Thoracic aorta (tissue), 2 donors: ENCODE measurements around the gene IGF1R. TPM values are rescaled to one million over a fixed set of nuclear protein-coding genes. Genes with fewer than 3 reads are reported as not detected.

Experiments
- ATAC-seq: fragments of 150-250 bp; one replicate; pipeline ENCODE4 v1.8.0; 2017; ENCODE audit warnings: low read depth; ENCODE audit not compliant: insufficient number of reproducible peaks, low FRiP score
- DNase-seq: peaks from one replicate; pipeline ENCODE4 v3.0.0-alpha.2; 2020; ENCODE audit warnings: low spot score
- H3K27ac ChIP-seq, 2 donors: fragments of 200-600 bp; sonication (generic); 1 replicate in 1 of 2; 2 replicates in 1 of 2; pipeline ENCODE4 v1.5.1; 2016; ENCODE audit warnings: mild to moderate bottlenecking in 2 of 2, moderate library complexity in 2 of 2
- H3K27me3 ChIP-seq: fragments of 200-600 bp; sonication (generic); replicated peaks from 2 replicates; pipeline ENCODE4 v1.6.0; 2016; ENCODE audit warnings: mild to moderate bottlenecking; ENCODE audit not compliant: insufficient read depth
- H3K36me3 ChIP-seq: fragments of 200-600 bp; sonication (generic); one replicate; pipeline ENCODE4 v1.5.1; 2016
- H3K4me1 ChIP-seq, 2 donors: fragments of 200-600 bp; sonication (generic); 1 replicate in 1 of 2; 2 replicates in 1 of 2; pipeline versions ENCODE4 v1.5.1 to v1.6.0; 2016; ENCODE audit warnings: low read depth in 2 of 2, mild to moderate bottlenecking in 1 of 2; ENCODE audit not compliant: control insufficient read depth in 1 of 2
- H3K4me3 ChIP-seq: fragments of 200-600 bp; sonication (generic); 2 replicates; pipeline ENCODE4 v1.5.1; 2016; ENCODE audit warnings: mild to moderate bottlenecking
- H3K9me3 ChIP-seq: fragments of 200-600 bp; sonication (generic); 2 replicates; pipeline ENCODE4 v1.5.1; 2016
- CTCF ChIP-seq: fragments of 200-600 bp; sonication (generic); IDR thresholded peaks from one replicate; pipeline ENCODE4 v1.5.1; 2019; ENCODE audit warnings: antibody characterized with exemption
- total RNA-seq, 2 donors: library from RNA; depleted of rRNA; stranded (reverse); fragments of >200 nt; gene quantifications; one replicate each; pipeline versions ENCODE4 v1.1.0 to v1.2.3, GENCODE V29; 2016

IGF1R gene
- total RNA-seq, 2 donors from 2014 or later, result 127 to 159 TPM

DNA sequence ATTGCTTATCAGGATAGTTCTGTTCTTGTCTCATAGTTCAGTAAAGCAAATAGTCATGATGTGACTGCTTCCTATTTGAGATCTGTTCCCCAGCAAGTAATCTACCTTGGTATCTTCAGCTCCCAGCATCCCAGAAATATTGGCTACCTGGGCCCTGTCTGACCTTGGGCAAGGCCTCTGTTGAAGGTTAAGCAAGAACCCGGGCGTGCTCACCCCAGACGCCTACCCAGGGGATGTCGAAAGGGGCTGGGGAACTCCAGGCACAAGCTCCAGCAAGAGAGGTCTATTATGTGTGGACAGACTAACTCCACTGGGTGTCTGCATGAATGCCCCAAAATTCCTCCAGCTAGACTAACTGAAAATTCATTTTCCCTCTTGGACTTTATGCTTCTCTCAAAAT is 37.3 kb upstream of the IGF1R start:
- H3K4me1 ChIP-seq, result no peaks in the 10 kb centered on the region
- no peaks in the 10 kb centered on the region for H3K36me3 ChIP-seq
- ATAC-seq (no peak), DNase-seq (no peak)
- H3K27ac ChIP-seq, result no peak overlapping the region
- TF ChIP-seq CTCF, result no peak
- H3K9me3 ChIP-seq, result no peaks in the 10 kb centered on the region
- H3K4me3 ChIP-seq, result no peak overlapping the region
- no peaks in the 10 kb centered on the region for H3K27me3 ChIP-seq

- H3K27ac ChIP-seq, result no peak overlapping the region
- no peaks in the 10 kb centered on the region for H3K9me3 ChIP-seq
- no peak for TF ChIP-seq CTCF
- no peaks in the 10 kb centered on the region for H3K27me3 ChIP-seq
- ATAC-seq, result no peak
- no peaks in the 10 kb centered on the region for H3K4me1 ChIP-seq
- H3K4me3 ChIP-seq, result no peak overlapping the region
- H3K36me3 ChIP-seq, result no peaks in the 10 kb centered on the region
- DNase-seq, result no peak
Measured at GRCh38 chr15:98611808-98612207, 36.5 kb upstream of the IGF1R start.

- Histone ChIP-seq H3K36me3 (no peaks in the 10 kb centered on the region), H3K4me3 (no peak overlapping the region), H3K9me3 (no peaks in the 10 kb centered on the region), H3K27me3 (no peaks in the 10 kb centered on the region), H3K4me1 (no peaks in the 10 kb centered on the region), H3K27ac (no peak overlapping the region)
- TF ChIP-seq CTCF, result no peak
- DNase-seq (no peak), ATAC-seq (no peak)
Measured at GRCh38 chr15:98612490-98613110, 35.7 kb upstream of the IGF1R start.

- no peak for DNase-seq
- no peaks in the 10 kb centered on the region for H3K9me3 ChIP-seq
- H3K4me1 ChIP-seq, result no peaks in the 10 kb centered on the region
- peaks cover 4% of the 10 kb centered on the region for H3K27me3 ChIP-seq
- no peak overlapping the region for H3K27ac ChIP-seq
- no peak for TF ChIP-seq CTCF
- no peak overlapping the region for H3K4me3 ChIP-seq
- no peaks in the 10 kb centered on the region for H3K36me3 ChIP-seq
- ATAC-seq, result no peak
Measured at GRCh38 chr15:98614681-98615080, 33.7 kb upstream of the IGF1R start.

DNA sequence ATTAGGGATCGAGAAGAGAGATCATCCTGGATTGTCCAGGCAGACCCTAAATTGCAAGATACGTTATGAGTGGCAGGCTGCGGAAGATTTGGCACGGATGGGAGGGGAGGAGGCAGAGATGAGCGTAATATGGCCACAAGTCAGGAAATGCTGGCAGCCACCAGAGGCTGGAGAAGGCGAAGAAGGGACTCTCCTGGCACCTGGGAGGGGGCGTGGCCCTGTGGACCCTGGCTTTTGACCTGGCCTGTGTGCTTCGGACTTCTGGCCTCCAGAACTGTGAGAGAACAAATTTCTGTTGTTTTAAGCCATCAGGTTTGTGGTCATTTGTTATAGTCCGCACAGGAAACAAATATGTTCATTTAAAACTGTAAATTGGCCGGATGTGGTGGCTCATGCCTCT is 31.9 kb upstream of the IGF1R start:
- DNase-seq, result no peak

More for the DNA sequence above, 31.9 kb upstream of the IGF1R start:
- H3K27ac ChIP-seq, result no peak overlapping the region
- peaks cover 5% of the 10 kb centered on the region for H3K27me3 ChIP-seq
- no peaks in the 10 kb centered on the region for H3K4me1 ChIP-seq
- no peaks in the 10 kb centered on the region for H3K9me3 ChIP-seq
- no peak overlapping the region for H3K4me3 ChIP-seq
- ATAC-seq, result no peak
- TF ChIP-seq CTCF, result no peak
- no peaks in the 10 kb centered on the region for H3K36me3 ChIP-seq
